ENCODE results near the gene LDHB.

LDHB gene

DNA sequence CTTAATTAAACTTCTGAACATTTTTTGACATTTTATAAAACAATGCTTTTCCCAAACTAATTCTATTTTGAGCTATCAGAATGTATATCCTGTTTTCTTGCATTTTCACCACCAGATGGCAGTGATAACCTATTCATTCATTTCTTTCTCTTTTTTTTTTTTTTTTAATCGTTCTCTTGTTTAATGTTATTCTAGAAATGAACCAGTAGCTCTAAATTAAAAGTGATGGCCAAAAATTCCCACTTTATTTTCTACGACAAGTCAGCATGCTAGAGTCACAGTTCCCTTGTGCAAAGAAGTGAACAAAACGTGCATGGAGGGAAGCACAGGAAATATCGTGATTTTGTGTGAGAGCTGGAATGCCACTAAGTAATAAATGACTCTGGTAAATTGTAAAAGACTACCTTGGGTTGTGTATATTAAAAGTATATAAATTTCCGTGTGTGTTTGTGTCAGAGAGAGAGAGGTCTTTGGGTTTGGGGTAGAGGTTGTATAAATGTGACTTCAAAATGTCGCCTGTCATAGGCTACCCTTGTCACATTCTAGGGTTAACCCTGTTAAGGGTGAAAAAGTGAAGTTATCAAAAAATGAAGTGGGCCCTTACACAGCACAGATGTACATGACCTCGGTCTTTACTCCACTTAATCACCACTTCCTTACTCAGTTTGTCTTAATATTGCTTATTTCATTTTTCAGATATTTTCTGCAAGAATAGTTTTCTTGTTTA, 40.4 kb upstream of the LDHB start:
- Histone ChIP-seq H3K4me3 (ENCODE audit: low read depth, low read length) (no peak overlapping the region), H3K9me3 (ENCODE audit: control insufficient read depth, insufficient read depth, low read depth, low read length) (no peaks in the 10 kb centered on the region), H3K27ac (ENCODE audit: extremely low read depth, low read depth, low read length) (no peak overlapping the region), H3K36me3 (ENCODE audit: control insufficient read depth in 2 of 2, insufficient read depth in 1 of 2, low read length in 2 of 2) (no peaks in the 10 kb centered on the region), H3K4me1 (ENCODE audit: control insufficient read depth, insufficient read depth, low read length) (no peaks in the 10 kb centered on the region)
- POLR2A ChIA-PET: no interaction called here
- CTCF ChIA-PET: interaction anchor here (0.5 to 3.6 kb wide), 45 partner anchors 10 to 1118 kb away, joined by 3 to 55 read pairs (median 4); no protein-coding TSS in a partner anchor
- peak; percentile 90 for TF ChIP-seq ZNF654 (tag by site-specific recombination; IDR thresholded peaks at IDR 0.05; ENCODE audit: low read depth)
- TF ChIP-seq ZNF473 (tag by site-specific recombination; IDR thresholded peaks at IDR 0.05): no peak
- no peak for TF ChIP-seq FEZF1 (tag by site-specific recombination; IDR thresholded peaks at IDR 0.05)
- TF ChIP-seq, protein P1, sequence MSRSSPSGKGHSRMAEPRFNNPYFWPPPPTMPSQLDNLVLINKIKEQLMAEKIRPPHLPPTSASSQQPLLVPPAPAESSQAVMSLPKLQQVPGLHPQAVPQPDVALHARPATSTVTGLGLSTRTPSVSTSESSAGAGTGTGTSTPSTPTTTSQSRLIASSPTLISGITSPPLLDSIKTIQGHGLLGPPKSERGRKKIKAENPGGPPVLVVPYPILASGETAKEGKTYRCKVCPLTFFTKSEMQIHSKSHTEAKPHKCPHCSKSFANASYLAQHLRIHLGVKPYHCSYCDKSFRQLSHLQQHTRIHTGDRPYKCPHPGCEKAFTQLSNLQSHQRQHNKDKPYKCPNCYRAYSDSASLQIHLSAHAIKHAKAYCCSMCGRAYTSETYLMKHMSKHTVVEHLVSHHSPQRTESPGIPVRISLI (tag by site-specific recombination; IDR thresholded peaks at IDR 0.05): peak; percentile 75; the same call in 1 of the 2 replicates
- TF ChIP-seq CTCF (tag by site-specific recombination; IDR thresholded peaks at IDR 0.05): peak; percentile 45; the same call in 1 of the 2 replicates
- TF ChIP-seq ZNF157 (tag by site-specific recombination; IDR thresholded peaks at IDR 0.05): no peak
- no peak for TF ChIP-seq ZNF792 (tag by site-specific recombination; IDR thresholded peaks at IDR 0.05)
- no peak for TF ChIP-seq OSR2 (tag by site-specific recombination; IDR thresholded peaks at IDR 0.05)
- no peak for TF ChIP-seq SP3 (tag by site-specific recombination; IDR thresholded peaks at IDR 0.05)

DNA sequence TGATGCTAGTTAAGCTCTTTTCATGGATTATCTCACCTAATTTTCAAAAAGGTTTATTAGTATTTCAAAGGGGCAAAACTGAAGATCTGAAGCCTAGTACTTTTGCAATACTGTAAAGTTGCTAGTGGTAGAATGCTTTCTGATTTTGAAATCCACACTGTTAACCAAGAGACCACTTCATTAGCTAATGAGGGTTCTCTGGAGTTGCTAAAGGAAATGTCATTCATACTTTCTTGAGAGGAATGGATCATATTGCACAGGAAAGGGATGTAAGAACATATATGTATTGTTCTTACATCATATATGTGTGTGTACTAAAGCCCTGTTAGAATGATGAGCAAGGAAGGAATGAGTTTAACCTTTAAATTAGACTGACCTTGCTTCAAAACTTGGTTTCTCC, 39.0 kb upstream of the LDHB start:
- TF ChIP-seq ZFP41 (tag by site-specific recombination; IDR thresholded peaks at IDR 0.05; ENCODE audit: borderline replicate concordance): no peak
- no peak for TF ChIP-seq ZNF133 (tag by site-specific recombination; IDR thresholded peaks at IDR 0.05)
- no peak for TF ChIP-seq ZNF777 (tag by site-specific recombination; IDR thresholded peaks at IDR 0.05; ENCODE audit: borderline replicate concordance)
- TF ChIP-seq ZNF792 (tag by site-specific recombination; IDR thresholded peaks at IDR 0.05): no peak
- TF ChIP-seq PRDM10 (tag by site-specific recombination; IDR thresholded peaks at IDR 0.05): no peak
- no peak for TF ChIP-seq WT1 (tag by site-specific recombination; IDR thresholded peaks at IDR 0.05)
- TF ChIP-seq ZNF785 (tag by site-specific recombination; IDR thresholded peaks at IDR 0.05): no peak
- TF ChIP-seq ZNF747 (tag by site-specific recombination; IDR thresholded peaks at IDR 0.05): no peak
- H3K27ac ChIP-seq (ENCODE audit: extremely low read depth, low read depth, low read length): no peak overlapping the region
- CTCF ChIA-PET: interaction anchor here (0.6 to 3.6 kb wide), 7 partner anchors 16 to 760 kb away, joined by 3 to 55 read pairs (median 4); no protein-coding TSS in a partner anchor

More for the DNA sequence above, 39.0 kb upstream of the LDHB start:
- Histone ChIP-seq H3K4me1 (ENCODE audit: control insufficient read depth, insufficient read depth, low read length) (no peaks in the 10 kb centered on the region), H3K9me3 (ENCODE audit: control insufficient read depth, insufficient read depth, low read depth, low read length) (no peaks in the 10 kb centered on the region), H3K36me3 (ENCODE audit: control insufficient read depth in 2 of 2, insufficient read depth in 1 of 2, low read length in 2 of 2) (no peaks in the 10 kb centered on the region), H3K4me3 (ENCODE audit: low read depth, low read length) (no peak overlapping the region)
- POLR2A ChIA-PET: interaction anchor here (0.5 kb wide), 1 partner anchor 283 kb away, joined by 3 read pairs; no protein-coding TSS in a partner anchor
